ENCODE data around the gene GJB3.
"Not testable (repeated sequence)": the region's sequence is repeated elsewhere in the genome, so short reads cannot be mapped to it uniquely, and the experiment has no call there.

GJB3 gene

GRCh38 chr1:34818862-34819261 is 37.8 kb downstream of the GJB3 start:
- in situ Hi-C loops (cut with MboI; ENCODE audit: low sequenced_read_pairs), result not testable (repeated sequence)

DNA sequence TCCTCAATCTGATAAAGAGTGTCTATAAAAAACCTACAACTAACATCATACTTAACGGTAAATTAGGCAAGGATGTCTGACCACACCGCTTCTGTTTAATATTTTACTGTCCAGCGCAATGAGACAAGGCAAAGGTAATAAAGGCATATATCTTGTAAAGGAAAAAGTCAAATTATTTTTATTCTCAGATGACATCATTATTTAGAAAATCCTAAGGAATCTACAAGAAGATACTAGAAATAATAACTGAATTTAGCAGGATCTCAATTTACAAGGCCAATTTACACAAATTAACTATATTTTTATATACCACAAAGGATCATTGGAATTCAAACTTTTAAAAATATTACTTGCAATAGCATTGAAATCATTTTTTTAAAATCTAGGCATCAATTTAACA is 41.2 kb downstream of the GJB3 start:
- in situ Hi-C loops (cut with MboI; ENCODE audit: low sequenced_read_pairs), result no loop called here

DNA sequence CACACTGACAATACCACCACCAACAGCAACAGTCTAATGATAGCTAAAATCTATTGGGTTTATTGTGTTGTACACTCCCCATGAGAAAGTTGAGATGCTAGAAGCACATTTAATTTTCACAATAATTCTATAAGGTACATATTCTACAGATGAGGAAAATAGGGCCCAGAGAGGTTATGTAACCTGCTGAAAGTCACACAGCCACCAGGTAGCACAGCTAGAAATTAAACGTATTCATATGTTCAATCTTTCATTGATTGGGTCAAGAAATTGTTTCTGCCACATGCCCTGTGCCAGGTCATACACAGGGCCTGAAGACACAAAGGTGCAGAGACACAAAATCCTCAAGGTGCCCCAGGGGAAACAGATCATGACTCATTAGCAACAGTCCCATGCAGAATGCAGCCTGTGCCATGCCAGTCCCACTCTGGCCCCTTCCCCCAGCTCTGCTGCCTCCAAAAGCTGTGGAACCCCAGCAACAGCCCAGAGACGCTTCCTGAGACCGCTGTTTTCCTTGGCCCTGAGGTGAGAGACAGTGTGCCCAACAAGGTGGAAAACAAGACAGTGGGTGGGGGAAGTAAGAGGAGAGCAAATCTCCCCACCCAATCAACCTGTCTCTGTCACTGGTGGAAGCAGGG is 43.9 kb downstream of the GJB3 start:
- in situ Hi-C loops (cut with MboI; ENCODE audit: low sequenced_read_pairs), result no loop called here

DNA sequence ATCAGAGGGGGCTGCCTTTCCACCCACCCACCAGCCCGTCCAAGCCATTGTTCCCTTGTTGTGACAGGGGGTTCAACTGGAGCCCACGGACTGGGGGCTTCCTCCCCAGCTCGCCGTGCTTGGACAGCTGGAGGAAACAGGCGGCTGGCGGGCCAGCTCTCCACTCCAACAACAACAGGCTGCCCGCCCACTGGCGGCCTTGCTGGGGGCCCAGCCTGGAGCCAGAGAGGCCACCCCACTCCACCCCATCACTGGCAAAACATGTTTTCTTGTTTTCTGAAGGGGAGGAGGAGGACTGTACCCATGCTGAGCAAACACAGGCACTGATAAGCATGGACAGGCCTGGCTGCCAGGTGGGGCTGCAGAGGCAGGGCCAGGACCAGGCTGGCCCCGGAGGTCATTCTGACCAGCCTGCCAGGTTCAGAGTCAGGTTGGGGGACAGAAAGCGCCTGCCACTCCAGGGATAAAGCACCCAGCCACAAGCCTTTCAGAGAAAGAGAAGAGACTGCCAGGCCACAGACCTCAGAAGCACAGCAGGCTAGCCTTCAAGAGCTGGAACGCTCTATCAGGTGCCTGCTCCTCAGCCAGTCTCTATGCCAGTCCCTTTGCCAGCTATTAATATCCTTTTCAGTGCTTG is 44.6 kb downstream of the GJB3 start:
- in situ Hi-C loops (cut with MboI; ENCODE audit: low sequenced_read_pairs), result no loop called here

DNA sequence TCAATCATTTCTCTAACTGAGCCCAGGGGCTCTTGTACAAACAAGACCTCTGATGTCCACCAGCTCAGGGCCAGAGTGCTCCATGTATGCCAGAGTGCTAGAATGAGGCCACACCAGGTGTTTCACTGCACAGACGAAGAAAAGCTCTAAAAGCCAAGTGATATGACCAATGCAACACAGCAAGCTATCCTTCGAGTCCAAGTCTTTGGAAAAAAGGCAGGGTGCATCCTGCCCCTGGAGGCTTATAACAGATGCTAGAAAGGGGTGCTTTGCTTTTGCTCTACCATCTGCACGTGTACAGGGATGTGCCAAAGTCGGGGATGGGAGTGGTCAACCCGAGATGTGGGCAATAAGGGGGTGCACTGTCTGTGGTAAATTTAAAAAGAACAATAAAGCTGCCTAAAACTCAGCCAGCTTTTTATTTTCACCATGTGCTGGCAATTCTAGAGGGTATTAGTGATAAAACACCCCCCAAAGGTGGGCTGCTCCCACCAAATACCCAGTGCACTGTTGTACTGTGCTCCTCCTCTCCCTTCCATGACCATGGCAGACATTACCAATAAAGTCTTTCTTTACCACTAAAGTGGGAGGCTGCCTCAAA is 46.4 kb downstream of the GJB3 start:
- in situ Hi-C loops (cut with MboI; ENCODE audit: low sequenced_read_pairs), result no loop called here

GRCh38 chr1:34828611-34829010 is 47.6 kb downstream of the GJB3 start:
- in situ Hi-C loops (cut with MboI; ENCODE audit: low sequenced_read_pairs), result no loop called here

- in situ Hi-C loops (cut with MboI; ENCODE audit: low sequenced_read_pairs), result no loop called here
These were observed 48.2 kb downstream of the GJB3 start for GRCh38 chr1:34829250-34829649.

GRCh38 chr1:34831721-34832246 is 50.8 kb downstream of the GJB3 start:
- in situ Hi-C loops (cut with MboI; ENCODE audit: low sequenced_read_pairs), result no loop called here

DNA sequence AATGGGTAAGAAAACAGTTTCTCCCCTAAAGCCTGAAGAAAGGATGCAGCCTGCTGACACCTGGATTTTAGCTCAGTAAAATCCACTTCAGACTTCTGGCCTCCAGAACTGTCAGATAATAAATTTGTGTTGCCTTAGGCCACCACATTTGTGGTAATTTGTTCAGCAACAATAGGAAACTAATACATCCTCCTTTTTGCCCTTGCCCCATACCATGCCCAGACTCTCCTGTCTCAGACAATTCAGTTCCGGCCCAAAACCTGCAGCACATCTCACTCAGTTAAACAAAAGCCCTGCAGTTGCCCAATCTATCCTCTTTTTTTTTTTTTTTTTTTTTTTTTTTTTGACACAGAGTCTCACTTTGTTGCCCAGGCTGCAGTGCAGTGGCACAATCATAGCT is 52.7 kb downstream of the GJB3 start:
- in situ Hi-C loops (cut with MboI; ENCODE audit: low sequenced_read_pairs), result no loop called here
